SK-N-SH (cell line): ENCODE results near the gene NSD2. TPM values are rescaled to one million over a fixed set of nuclear protein-coding genes. Genes with fewer than 3 reads are reported as not detected.
A peak's percentile ranks its signal among the peaks of the same experiment; 100 is the strongest.

Experiments used
- CTCF ChIA-PET: fragments of 300-600, 350-600 bp; formaldehyde crosslinking; extraction: SDS; loops from one replicate; lab custom pipeline; 2021; lab: Yijun Ruan, JAX
- POLR2A ChIA-PET: fragments of 350-600 bp; sonication (Branson Sonifier 250); formaldehyde crosslinking; extraction: SDS; loops from one replicate; lab custom pipeline; 2020; ENCODE audit warnings: antibody characterized with exemption, inconsistent platforms; lab: Yijun Ruan, JAX
- DNase-seq: peaks from one replicate; pipeline ENCODE4 v3.0.0; 2012
- H2AFZ ChIP-seq: fragments of 200-600 bp; sonication (generic); 2 replicates; pipeline ENCODE4 v1.8.1; 2016; ENCODE audit warnings: antibody characterized with exemption, mild to moderate bottlenecking, low read depth
- H3F3A ChIP-seq: fragments of 200-600 bp; sonication (generic); replicated peaks from 2 replicates; pipeline ENCODE3; 2016; ENCODE audit warnings: antibody characterized with exemption, mild to moderate bottlenecking; ENCODE audit not compliant: insufficient read depth
- H3K27ac ChIP-seq, 2 experiments: fragments of 200-500 bp in 1 of 2; fragments of 200-600 bp in 1 of 2; sonication (Bioruptor generic) in 1 of 2; sonication (generic), shearing (Covaris generic) in 1 of 2; 2 replicates each; pipeline versions ENCODE4 v1.5.1 to v1.6.1; 2014 to 2016; ENCODE audit warnings: low read depth in 2 of 2, inconsistent platforms in 1 of 2, low read length in 1 of 2, mild to moderate bottlenecking in 1 of 2, mixed read lengths in 1 of 2
- H3K27me3 ChIP-seq: fragments of 200-600 bp; sonication (generic), shearing (Covaris generic); 2 replicates; pipeline ENCODE4 v1.6.1; 2016; ENCODE audit warnings: mixed run types; ENCODE audit not compliant: insufficient read depth
- H3K36me3 ChIP-seq, 2 experiments: fragments of 200-500 bp in 1 of 2; fragments of 200-600 bp in 1 of 2; sonication (Bioruptor generic) in 1 of 2; sonication (generic) in 1 of 2; replicated peaks in 1 of 2; 2 replicates each; pipeline versions ENCODE3 to v1.5.1; 2014 to 2016; ENCODE audit warnings: low read length in 1 of 2, mild to moderate bottlenecking in 1 of 2; ENCODE audit not compliant: insufficient read depth in 2 of 2, control insufficient read depth in 1 of 2
- H3K4me1 ChIP-seq, 2 experiments: fragments of 200-500 bp in 1 of 2; fragments of 200-600 bp in 1 of 2; sonication (Bioruptor generic) in 1 of 2; sonication (generic), shearing (Covaris generic) in 1 of 2; 2 replicates each; pipeline versions ENCODE4 v1.5.1 to v1.6.1; 2014 to 2016; ENCODE audit warnings: low read depth in 1 of 2, low read length in 1 of 2, mixed run types in 1 of 2; ENCODE audit not compliant: insufficient read depth in 2 of 2, control insufficient read depth in 1 of 2
- H3K4me2 ChIP-seq: fragments of 200-600 bp; sonication (generic), shearing (Covaris generic); 2 replicates; pipeline ENCODE4 v1.6.1; 2017; ENCODE audit warnings: mixed run types
- H3K4me3 ChIP-seq, 2 experiments: fragments of 200-500 bp in 1 of 2; fragments of 200-600 bp in 1 of 2; sonication (Bioruptor generic) in 1 of 2; sonication (generic), shearing (Covaris generic) in 1 of 2; 2 replicates each; pipeline versions ENCODE4 v1.5.1 to v1.8.1; 2014 to 2016; ENCODE audit warnings: low read depth in 2 of 2, inconsistent platforms in 1 of 2, low read length in 1 of 2, mild to moderate bottlenecking in 1 of 2, mixed read lengths in 1 of 2, moderate library complexity in 1 of 2
- H3K79me2 ChIP-seq: fragments of 200-600 bp; sonication (generic); 2 replicates; pipeline ENCODE4 v1.8.1; 2017; ENCODE audit warnings: mild to moderate bottlenecking; ENCODE audit not compliant: insufficient read depth
- H3K9ac ChIP-seq: fragments of 200-600 bp; sonication (generic); 2 replicates; pipeline ENCODE4 v1.6.1; 2017; ENCODE audit warnings: mixed run types
- H3K9me2 ChIP-seq: fragments of 200-600 bp; sonication (generic); 2 replicates; pipeline ENCODE4 v1.6.1; 2017; ENCODE audit warnings: mixed run types
- H3K9me3 ChIP-seq: fragments of 200-600 bp; sonication (generic); 2 replicates; pipeline ENCODE4 v1.6.1; 2017; ENCODE audit warnings: mixed run types, mild to moderate bottlenecking, moderate library complexity
- H4K20me1 ChIP-seq: fragments of 200-600 bp; sonication (generic); 2 replicates; pipeline ENCODE4 v1.6.1; 2017; ENCODE audit warnings: mild to moderate bottlenecking, mixed run types; ENCODE audit not compliant: insufficient read depth
- EP300 ChIP-seq, 2 experiments: IDR thresholded peaks; 2 replicates each; pipeline versions ENCODE4 v1.4.0 to v1.6.1; 2012; ENCODE audit warnings: borderline replicate concordance in 1 of 2, low read depth in 1 of 2, low read length in 1 of 2
- EZH2phosphoT487 ChIP-seq: fragments of 200-600 bp; sonication (generic); IDR thresholded peaks from 2 replicates; pipeline ENCODE4 v1.6.1; 2017; ENCODE audit warnings: low read depth, mixed run types, mild to moderate bottlenecking, antibody characterized with exemption, moderate library complexity, borderline replicate concordance
- FOXJ3 ChIP-seq: sonication (generic); formaldehyde crosslinking; IDR thresholded peaks from 2 replicates; pipeline ENCODE4 v1.5.1; 2020; ENCODE audit warnings: mild to moderate bottlenecking, missing genetic modification reagents
- FOXM1 ChIP-seq: IDR thresholded peaks from 2 replicates; pipeline ENCODE4 v1.4.0; 2012; ENCODE audit warnings: low read depth, mild to moderate bottlenecking
- JUND ChIP-seq: IDR thresholded peaks from 2 replicates; pipeline ENCODE4 v1.4.0; 2012
- MAX ChIP-seq: IDR thresholded peaks from 2 replicates; pipeline ENCODE4 v1.4.0; 2012; ENCODE audit warnings: low read depth
- MEF2A ChIP-seq: IDR thresholded peaks from 2 replicates; pipeline ENCODE4 v1.4.0; 2012; ENCODE audit warnings: low read depth, borderline replicate concordance
- PBX3 ChIP-seq: IDR thresholded peaks from 2 replicates; pipeline ENCODE4; 2012
- RCOR1 ChIP-seq: fragments of 150-350 bp; IDR thresholded peaks from 2 replicates; pipeline ENCODE4 v1.6.1; 2017; ENCODE audit warnings: antibody characterized with exemption, low read length
- REST ChIP-seq: IDR thresholded peaks from 2 replicates; pipeline ENCODE4 v1.6.1; 2012; ENCODE audit warnings: mild to moderate bottlenecking, low read depth, low read length, moderate library complexity
- SIN3A ChIP-seq: IDR thresholded peaks from 2 replicates; pipeline ENCODE4 v1.6.1; 2012; ENCODE audit warnings: low read depth, mild to moderate bottlenecking, low read length, moderate library complexity, borderline replicate concordance
- SMC3 ChIP-seq: IDR thresholded peaks from 2 replicates; pipeline ENCODE4 v1.6.1; 2012; ENCODE audit warnings: low read depth, low read length, improper control_type of control experiment
- TAF1 ChIP-seq: IDR thresholded peaks from 2 replicates; pipeline ENCODE4 v1.6.1; 2012; ENCODE audit warnings: low read depth, mild to moderate bottlenecking, low read length, moderate library complexity, borderline replicate concordance
- TCF12 ChIP-seq: IDR thresholded peaks from 2 replicates; pipeline ENCODE4 v1.4.0; 2012
- YY1 ChIP-seq: IDR thresholded peaks from 2 replicates; pipeline ENCODE4 v1.4.0; 2012; ENCODE audit warnings: low read depth, mild to moderate bottlenecking
- WGBS: methylation state at CpG from one replicate; pipeline ENCODE4 v1.1.6; 2017; ENCODE audit warnings: low lambda C conversion rate; 5-methylcytosine and 5-hydroxymethylcytosine counted together
- polyA plus RNA-seq, 3 experiments: library from polyadenylated mRNA; depleted of rRNA; stranded (reverse); fragments of >200 nt; gene quantifications; 2 replicates each; pipeline ENCODE4 v1.2.3, GENCODE V29; 2012

Gene NSD2
- polyA plus RNA-seq, 1 of the 3 experiments (the other 2 are of a cell fraction) = 34.2 TPM

- H3F3A ChIP-seq = peaks cover 5% of the 10 kb centered on the region
- 95% methylated on average over 7 of the region's 19 CpGs for WGBS
- H3K9me2 ChIP-seq = no peaks in the 10 kb centered on the region
- no peak overlapping the region for H3K9ac ChIP-seq
- ChIA-PET POLR2A (interaction anchor here (0.5 to 0.6 kb wide), 2 partner anchors 24 to 855 kb away, joined by 3 to 4 read pairs; no protein-coding TSS in a partner anchor), CTCF (no interaction called here)
- no peak overlapping the region; a peak in 1 of 4 replicates for H3K27ac ChIP-seq
- H3K9me3 ChIP-seq = no peaks in the 10 kb centered on the region
- H4K20me1 ChIP-seq = 0 out of 2 replicates have a peak, but pooled peaks cover 5% of the 10 kb centered on the region
- H3K36me3 ChIP-seq = peaks cover 7 to 70% of the 10 kb centered on the region in 2 experiments
- no peak overlapping the region for H3K4me2 ChIP-seq
- peak; percentile 19 for DNase-seq
- H3K4me1 ChIP-seq = peaks cover 0 to 28% of the 10 kb centered on the region in 2 experiments; a peak in 1 of 4 replicates
- H2AFZ ChIP-seq = no peak overlapping the region
- H3K79me2 ChIP-seq = peaks cover 8% of the 10 kb centered on the region; the same call in 1 of the 2 replicates
- no peak for TF ChIP-seq SIN3A
- no peak for TF ChIP-seq YY1
- TF ChIP-seq EP300 (IDR thresholded peaks at IDR 0.05; ENCODE audit: borderline replicate concordance in 1 of 2, low read depth in 1 of 2, low read length in 1 of 2) = no peak
- TF ChIP-seq JUND = no peak
- no peak for TF ChIP-seq RCOR1
- TF ChIP-seq SMC3 = no peak
- no peak for TF ChIP-seq PBX3
- TF ChIP-seq EZH2phosphoT487 = no peak
- TF ChIP-seq REST = no peak
- TF ChIP-seq FOXJ3 (CRISPR knock-in tag) = no peak
- no peak for TF ChIP-seq TAF1
- TF ChIP-seq MEF2A = no peak
- no peak overlapping the region for H3K4me3 ChIP-seq
- H3K27me3 ChIP-seq = no peaks in the 10 kb centered on the region
Measured at GRCh38 chr4:1987296-1987695, 116.1 kb downstream of the NSD2 start.

DNA sequence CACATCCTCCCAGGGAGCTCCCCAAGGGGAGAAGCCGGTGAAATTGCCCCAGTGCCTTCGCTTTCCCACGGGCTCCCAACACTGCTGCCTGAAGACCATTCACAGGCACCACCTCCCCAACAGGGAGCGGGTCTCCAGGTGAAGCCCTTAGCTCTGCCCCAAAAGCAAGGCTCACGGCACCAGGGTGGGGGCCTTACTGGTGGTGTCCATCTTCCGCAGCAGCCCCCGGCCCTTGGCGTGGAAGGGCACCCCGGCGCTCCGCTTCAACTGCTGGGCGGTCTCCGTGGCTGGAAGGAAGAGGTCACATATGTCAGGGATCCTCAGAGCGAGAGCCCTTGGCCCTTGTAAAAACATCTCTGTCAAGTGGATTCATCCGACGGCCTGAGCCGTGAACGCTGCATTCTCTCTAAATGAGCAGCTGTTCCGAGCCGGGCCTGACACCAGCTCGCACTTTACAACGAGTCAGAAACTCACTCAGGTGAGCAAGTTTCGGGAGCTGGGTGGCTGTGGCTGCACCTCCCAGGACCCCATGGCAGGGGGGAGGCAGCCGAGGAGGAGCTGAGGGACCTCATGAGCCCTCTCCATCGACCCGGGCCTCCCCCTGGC, 116.6 kb downstream of the NSD2 start:
- peaks cover 7 to 65% of the 10 kb centered on the region in 2 experiments for H3K36me3 ChIP-seq
- peaks cover 9% of the 10 kb centered on the region for H3K79me2 ChIP-seq
- CTCF ChIA-PET = no interaction called here
- H3K4me3 ChIP-seq = no peak overlapping the region
- peaks cover 0 to 32% of the 10 kb centered on the region in 2 experiments; a peak in 1 of 4 replicates for H3K4me1 ChIP-seq
- no peak overlapping the region for H3K4me2 ChIP-seq
- H3K9me2 ChIP-seq = no peaks in the 10 kb centered on the region
- no peak for DNase-seq
- H3K27me3 ChIP-seq = no peaks in the 10 kb centered on the region
- POLR2A ChIA-PET = no interaction called here
- WGBS = 99% methylated on average over 15 of the region's 26 CpGs
- H3F3A ChIP-seq = peaks cover under 1% of the 10 kb centered on the region
- no peaks in the 10 kb centered on the region for H3K9me3 ChIP-seq
- no peak overlapping the region for H2AFZ ChIP-seq
- H3K9ac ChIP-seq = no peak overlapping the region
- peaks cover 5% of the 10 kb centered on the region; the same call in 1 of the 2 replicates for H4K20me1 ChIP-seq
- no peak overlapping the region for H3K27ac ChIP-seq
- TF ChIP-seq FOXM1 (no peak), REST (no peak), TCF12 (no peak), SIN3A (no peak), MAX (no peak), EP300 (IDR thresholded peaks at IDR 0.05; ENCODE audit: borderline replicate concordance in 1 of 2, low read depth in 1 of 2, low read length in 1 of 2) (no peak)
